ENCODE data around the gene BLMH. TPM values are rescaled to one million over a fixed set of nuclear protein-coding genes. Genes with fewer than 3 reads are reported as not detected.
A peak's percentile ranks its signal among the peaks of the same experiment; 100 is the strongest.

The BLMH gene
- total RNA-seq (2014; rRNA removed; shearing (Covaris generic)): 25.0 and 26.9 TPM in 2 replicates

- peak; percentile 84 for DNase-seq (ENCODE audit: low read depth)
Observed at GRCh38 chr17:30291543-30292285, at the start of gene BLMH. Gene BLMH (minus strand): TSS chr17:30291944. CDS start chr17:30291819, 125 bp downstream.

GRCh38 chr17:30340801-30341356 lies 49.1 kb upstream of the BLMH start:
- no peak for DNase-seq (ENCODE audit: low read depth)

- DNase-seq (ENCODE audit: low read depth): no peak
Observed at GRCh38 chr17:30339086-30339485, 47.3 kb upstream of the BLMH start.

GRCh38 chr17:30337393-30337999 lies 45.8 kb upstream of the BLMH start:
- peak; percentile 71 for DNase-seq (ENCODE audit: low read depth)

GRCh38 chr17:30336369-30337171 lies 44.8 kb upstream of the BLMH start:
- DNase-seq (ENCODE audit: low read depth): peak; percentile 68

GRCh38 chr17:30334421-30334820 lies 42.7 kb upstream of the BLMH start:
- DNase-seq (ENCODE audit: low read depth): no peak

GRCh38 chr17:30333503-30334360 lies 42.0 kb upstream of the BLMH start, which contains the start of gene TMIGD1:
Gene TMIGD1 (minus strand): TSS chr17:30334057. CDS start chr17:30332133, 1,924 bp downstream.
- DNase-seq (ENCODE audit: low read depth): no peak

- peak; percentile 75 for DNase-seq (ENCODE audit: low read depth)
Observed at GRCh38 chr17:30332057-30332542, 40.4 kb upstream of the BLMH start.

- no peak for DNase-seq (ENCODE audit: low read depth)
Observed at GRCh38 chr17:30326809-30327208, 35.1 kb upstream of the BLMH start.

GRCh38 chr17:30324723-30325122 lies 33.0 kb upstream of the BLMH start:
- DNase-seq (ENCODE audit: low read depth): no peak

GRCh38 chr17:30323895-30324319 lies 32.2 kb upstream of the BLMH start:
- peak; percentile 49 for DNase-seq (ENCODE audit: low read depth)

GRCh38 chr17:30323262-30323894 lies 31.6 kb upstream of the BLMH start:
- DNase-seq (ENCODE audit: low read depth): no peak

- DNase-seq (ENCODE audit: low read depth): no peak
Observed at GRCh38 chr17:30321314-30321713, 29.6 kb upstream of the BLMH start.

- no peak for DNase-seq (ENCODE audit: low read depth)
Observed at GRCh38 chr17:30318155-30318554, 26.4 kb upstream of the BLMH start.

- DNase-seq (ENCODE audit: low read depth): no peak
Observed at GRCh38 chr17:30316736-30317135, 25.0 kb upstream of the BLMH start.

GRCh38 chr17:30315106-30315505 lies 23.4 kb upstream of the BLMH start:
- no peak for DNase-seq (ENCODE audit: low read depth)

GRCh38 chr17:30314474-30314873 lies 22.7 kb upstream of the BLMH start:
- no peak for DNase-seq (ENCODE audit: low read depth)

- DNase-seq (ENCODE audit: low read depth): no peak
Observed at GRCh38 chr17:30312226-30312625, 20.5 kb upstream of the BLMH start.

- DNase-seq (ENCODE audit: low read depth): no peak
Observed at GRCh38 chr17:30310562-30310961, 18.8 kb upstream of the BLMH start.

GRCh38 chr17:30309591-30309990 lies 17.8 kb upstream of the BLMH start:
- peak; percentile 14 for DNase-seq (ENCODE audit: low read depth)

All from RPMI7951 (cell line).